HG02571 (cell line): Measurements from ENCODE around the gene OSBPL7.

Experiments
- ATAC-seq: cut with Tn5 transposase; IDR thresholded peaks from one replicate; pipeline ENCODE4 v1.9.1; 2021; ENCODE audit warnings: mild to moderate bottlenecking, moderate library complexity; ENCODE audit not compliant: unreplicated experiment

The OSBPL7 gene

GRCh38 chr17:47821424-47822391 is at the start of gene OSBPL7:
Gene OSBPL7 (minus strand): TSS chr17:47821794. CDS start chr17:47820278, 1,516 bp downstream.
- ATAC-seq, result peak; percentile 58

- ATAC-seq, result no peak
These were observed 49.5 kb upstream of the OSBPL7 start for GRCh38 chr17:47871048-47871447.

GRCh38 chr17:47870056-47870455 is 48.5 kb upstream of the OSBPL7 start:
- ATAC-seq, result no peak

- no peak for ATAC-seq
These were observed 47.5 kb upstream of the OSBPL7 start for GRCh38 chr17:47869114-47869513.

GRCh38 chr17:47867813-47868533 is 46.4 kb upstream of the OSBPL7 start:
- ATAC-seq, result no peak

- no peak for ATAC-seq
These were observed 45.3 kb upstream of the OSBPL7 start for GRCh38 chr17:47866941-47867340.

- ATAC-seq, result no peak
These were observed 43.2 kb upstream of the OSBPL7 start for GRCh38 chr17:47864791-47865216.

- no peak for ATAC-seq
These were observed 41.2 kb upstream of the OSBPL7 start for GRCh38 chr17:47862621-47863440.

- no peak for ATAC-seq
These were observed 38.8 kb upstream of the OSBPL7 start for GRCh38 chr17:47860386-47860785.

- no peak for ATAC-seq
These were observed 36.2 kb upstream of the OSBPL7 start for GRCh38 chr17:47857551-47858455.

GRCh38 chr17:47856830-47857229 is 35.2 kb upstream of the OSBPL7 start:
- no peak for ATAC-seq

GRCh38 chr17:47855737-47856136 is 34.1 kb upstream of the OSBPL7 start:
- no peak for ATAC-seq

GRCh38 chr17:47853616-47854015 is 32.0 kb upstream of the OSBPL7 start:
- ATAC-seq, result no peak

- ATAC-seq, result no peak
These were observed 30.7 kb upstream of the OSBPL7 start for GRCh38 chr17:47852113-47852949.

GRCh38 chr17:47851764-47852112 is 30.1 kb upstream of the OSBPL7 start:
- no peak for ATAC-seq

GRCh38 chr17:47850692-47851573 is 29.3 kb upstream of the OSBPL7 start, which contains the start of gene SP6:
Gene SP6 (minus strand): TSS chr17:47851163. CDS start chr17:47848429, 2,734 bp downstream.
- no peak for ATAC-seq

GRCh38 chr17:47850373-47850691 is 28.7 kb upstream of the OSBPL7 start:
- no peak for ATAC-seq

GRCh38 chr17:47848198-47848513 is 26.6 kb upstream of the OSBPL7 start:
- no peak for ATAC-seq
